GM21367 (cell line): Measurements from ENCODE around the gene CCSER1.
A peak's percentile ranks its signal among the peaks of the same experiment; 100 is the strongest.
"Not testable (repeated sequence)": the region's sequence is repeated elsewhere in the genome, so short reads cannot be mapped to it uniquely, and the experiment has no call there.

Source experiments
- ATAC-seq: cut with Tn5 transposase; IDR thresholded peaks from one replicate; pipeline ENCODE4 v1.9.1; 2021; ENCODE audit not compliant: unreplicated experiment

Gene CCSER1

DNA sequence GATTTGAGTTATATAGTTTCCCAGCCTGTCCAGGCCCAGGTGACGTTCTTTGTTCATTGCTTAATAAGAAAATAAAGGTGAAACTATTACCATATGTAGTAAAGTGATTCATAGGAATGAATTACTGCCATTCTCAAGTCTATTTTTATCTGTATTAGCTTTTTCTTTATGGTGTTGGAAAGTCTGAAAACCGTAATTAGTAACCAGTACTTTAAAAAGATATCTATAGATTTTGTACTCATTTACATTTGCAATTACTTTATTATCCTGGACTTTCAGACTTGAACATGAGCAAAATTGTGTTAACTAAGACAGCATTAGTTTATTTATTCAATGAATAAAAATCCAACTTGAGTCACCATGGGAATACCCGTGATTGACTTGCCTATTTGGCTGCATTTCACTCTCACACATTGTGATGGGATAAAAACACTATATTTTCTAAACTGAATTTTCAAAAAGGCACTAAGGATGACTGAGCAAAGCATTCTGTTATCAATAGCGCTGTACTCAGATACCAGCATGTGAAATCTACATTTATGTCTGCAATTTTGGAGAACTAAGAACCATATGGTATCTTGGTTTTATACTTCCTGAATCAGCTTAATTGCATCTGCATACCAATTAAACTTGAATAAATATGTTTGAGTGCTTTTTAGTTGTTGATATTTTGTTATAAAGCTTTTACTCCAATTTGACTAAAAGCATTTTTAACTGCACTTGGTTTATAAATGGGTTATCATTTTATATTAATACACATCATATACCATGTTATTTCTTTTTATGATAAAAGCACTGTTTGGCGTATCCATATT lies 154.6 kb downstream of the CCSER1 start:
- no peak for ATAC-seq

GRCh38 chr4:90290345-90290744 lies 163.2 kb downstream of the CCSER1 start:
- ATAC-seq = no peak

GRCh38 chr4:90292438-90292837 lies 165.2 kb downstream of the CCSER1 start:
- ATAC-seq = no peak

DNA sequence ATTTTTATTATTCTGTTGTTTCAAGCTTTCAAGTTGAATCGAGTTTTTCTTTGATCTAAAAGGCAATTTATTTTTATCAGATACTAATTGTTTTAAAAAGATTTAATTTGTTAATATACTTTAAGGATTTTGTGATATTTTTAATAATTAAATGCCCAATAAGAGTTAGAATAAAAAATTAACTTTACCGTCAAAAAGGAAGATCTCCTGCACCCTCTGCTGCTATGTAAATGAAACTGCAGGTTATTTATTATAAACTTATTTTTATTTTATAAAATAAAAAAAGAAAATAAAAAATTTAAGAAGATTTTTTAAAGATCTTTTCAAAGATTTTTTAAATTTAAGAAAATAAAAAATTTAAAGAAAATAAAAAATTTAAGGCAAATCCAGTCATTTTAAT lies 166.1 kb downstream of the CCSER1 start:
- no peak for ATAC-seq

- no peak for ATAC-seq
Measured at GRCh38 chr4:90299373-90299772, 172.2 kb downstream of the CCSER1 start.

GRCh38 chr4:90306810-90307209 lies 179.6 kb downstream of the CCSER1 start:
- no peak for ATAC-seq

- ATAC-seq = not testable (repeated sequence)
Measured at GRCh38 chr4:90317140-90317539, 189.9 kb downstream of the CCSER1 start.

DNA sequence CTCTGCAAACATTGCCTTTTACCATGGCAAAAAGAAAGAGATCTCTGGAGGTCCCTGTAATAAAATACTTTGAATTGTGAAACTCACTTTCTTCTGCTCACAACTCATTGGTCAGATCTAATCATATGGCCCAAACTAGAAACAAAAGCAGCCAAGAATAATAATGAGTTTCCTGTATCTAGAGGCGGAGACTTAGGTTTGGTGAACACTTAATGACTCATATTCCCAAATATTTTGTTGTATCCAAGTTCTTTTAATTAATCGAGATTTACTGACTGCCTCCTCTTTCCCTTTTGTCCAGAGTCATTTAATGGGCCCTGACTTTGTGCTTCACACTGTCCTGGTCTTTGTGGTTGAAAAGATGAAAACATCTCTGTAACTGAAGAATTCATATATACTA lies 190.6 kb downstream of the CCSER1 start:
- ATAC-seq = no peak

- ATAC-seq = no peak
Measured at GRCh38 chr4:90318193-90318592, 191.0 kb downstream of the CCSER1 start.

DNA sequence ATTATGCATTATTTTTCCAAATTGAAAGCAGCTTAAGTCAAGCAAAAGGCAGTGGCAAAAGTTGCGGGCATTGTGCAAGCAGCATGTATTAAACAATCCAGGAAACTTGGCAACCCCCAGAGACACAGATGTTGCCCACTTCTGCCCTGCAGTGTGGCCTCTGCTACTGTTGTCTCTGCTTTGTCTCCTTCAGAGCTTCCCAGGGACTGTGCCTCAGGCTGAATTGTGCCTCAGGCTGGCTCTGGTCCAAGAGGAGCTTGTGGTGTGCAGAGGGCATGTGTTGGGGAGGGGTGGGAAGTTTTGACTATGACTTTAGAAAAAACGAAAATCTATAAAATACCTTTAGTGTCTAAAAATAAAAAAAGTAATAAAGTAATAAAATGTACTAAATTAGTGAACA lies 201.4 kb downstream of the CCSER1 start:
- ATAC-seq = no peak

DNA sequence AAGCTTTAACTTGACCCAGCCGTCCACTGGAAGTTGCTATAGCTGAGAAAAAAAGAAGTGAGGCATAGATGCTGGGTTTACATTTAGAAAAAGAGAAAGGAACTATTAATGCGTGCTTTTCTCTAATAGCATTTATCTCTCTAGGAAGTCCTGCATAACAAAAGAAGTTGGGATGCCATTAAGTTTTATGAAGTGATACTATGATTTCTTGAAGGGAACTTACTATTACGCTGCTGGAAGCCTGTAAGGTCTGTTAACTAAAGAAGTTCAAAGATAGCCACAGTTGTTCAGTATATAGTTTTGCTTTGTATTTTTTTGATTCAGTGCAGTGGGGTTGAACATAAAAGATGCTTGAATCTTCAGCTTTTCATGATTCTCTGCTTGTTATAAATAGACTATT lies 203.4 kb downstream of the CCSER1 start:
- no peak for ATAC-seq

DNA sequence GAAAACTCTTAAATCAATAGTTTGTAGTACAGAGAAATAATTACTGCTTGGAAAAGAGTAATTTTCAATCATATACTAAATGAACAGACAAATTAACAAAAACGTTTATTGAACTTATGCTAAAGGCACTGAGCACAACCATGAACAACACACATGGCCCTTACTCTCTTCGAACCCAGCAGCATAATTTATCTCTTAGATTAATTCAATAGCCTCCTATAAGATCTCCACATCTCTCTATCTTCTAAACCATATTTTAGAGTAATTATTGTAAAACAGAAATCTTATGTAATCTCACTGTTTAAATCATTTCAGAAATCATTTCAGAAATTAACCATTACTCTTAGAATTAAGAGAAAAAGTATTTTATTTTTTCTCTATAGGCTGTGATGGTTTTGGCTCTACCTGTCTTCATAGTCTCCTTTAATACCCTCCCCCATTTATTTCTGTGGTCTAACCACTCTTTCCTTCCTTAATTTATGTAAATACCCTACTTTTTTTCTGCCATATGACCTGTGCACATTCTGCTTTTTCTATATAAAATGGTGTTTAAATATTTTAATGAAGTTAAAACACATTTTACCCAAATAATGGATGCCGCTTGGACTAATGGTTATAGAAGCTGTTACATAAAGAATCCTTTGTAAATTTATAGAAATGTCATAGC lies 218.5 kb downstream of the CCSER1 start:
- no peak for ATAC-seq

DNA sequence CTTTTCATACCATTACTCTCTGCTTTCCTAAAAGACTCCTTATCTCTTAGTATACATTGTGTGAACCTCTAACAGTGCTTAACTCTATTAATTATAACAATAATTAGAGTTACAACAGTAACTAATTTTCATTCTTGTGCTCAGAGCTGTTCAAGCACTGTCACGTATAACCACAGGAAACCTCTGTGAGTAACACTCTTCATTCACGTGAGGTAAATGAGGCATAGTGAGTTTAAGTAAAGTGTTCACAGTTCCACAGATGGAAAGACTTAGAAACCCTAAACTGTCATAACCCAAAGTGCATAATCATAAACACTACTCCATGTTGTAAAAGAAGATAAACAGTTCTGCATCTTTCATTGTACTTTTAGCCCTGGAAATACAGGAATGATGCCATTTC lies 222.4 kb downstream of the CCSER1 start:
- ATAC-seq = no peak

DNA sequence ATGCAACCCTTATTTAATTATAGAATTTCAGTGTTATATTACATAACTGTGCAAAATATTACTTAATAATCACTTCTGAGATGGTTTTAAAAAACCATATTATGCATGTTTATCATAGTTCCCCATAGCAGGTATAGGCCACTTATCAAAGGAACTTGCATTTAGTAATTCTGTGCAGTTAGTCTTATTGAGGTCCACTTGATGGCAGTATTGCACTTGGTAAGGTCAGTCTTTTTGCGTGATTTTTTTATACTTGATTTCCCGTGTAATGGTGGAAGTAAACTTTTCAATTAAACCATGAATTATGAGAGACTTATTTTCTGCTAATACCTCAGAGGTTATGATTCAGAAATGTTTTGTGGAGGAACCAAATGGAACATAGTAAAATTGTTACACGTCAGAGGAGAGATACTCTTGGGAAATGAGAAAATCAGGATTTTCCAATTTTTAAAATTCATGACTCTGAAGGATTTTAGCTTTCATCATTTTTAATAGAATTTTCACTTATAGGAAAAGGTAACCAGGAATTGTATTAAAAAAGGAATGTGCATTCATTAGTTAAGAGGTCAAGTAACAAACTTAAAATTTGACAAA lies 230.0 kb downstream of the CCSER1 start:
- peak; percentile 62 for ATAC-seq

- ATAC-seq = no peak
Measured at GRCh38 chr4:90375081-90375480, 247.9 kb downstream of the CCSER1 start.

DNA sequence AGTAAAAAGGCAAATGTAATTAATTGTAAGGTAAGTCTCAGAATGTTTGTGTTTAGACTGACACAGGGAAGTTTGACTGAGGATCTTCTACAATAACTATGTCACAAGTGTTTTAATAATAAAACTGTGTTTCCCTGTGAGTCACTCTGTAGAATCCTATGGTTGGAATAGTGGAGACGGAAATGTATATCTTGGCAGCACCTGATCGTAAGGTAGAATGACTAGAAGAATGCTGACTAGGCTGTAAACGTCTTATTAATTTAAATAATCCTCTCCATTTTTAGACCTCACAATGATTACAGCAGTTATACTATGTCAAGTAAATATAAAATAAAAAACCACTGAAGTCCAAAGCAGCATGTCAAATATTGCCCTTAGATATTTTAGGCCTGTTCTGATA lies 266.0 kb downstream of the CCSER1 start:
- no peak for ATAC-seq

GRCh38 chr4:90403781-90404180 lies 276.6 kb downstream of the CCSER1 start:
- no peak for ATAC-seq

GRCh38 chr4:90407897-90408296 lies 280.7 kb downstream of the CCSER1 start:
- not testable (repeated sequence) for ATAC-seq

DNA sequence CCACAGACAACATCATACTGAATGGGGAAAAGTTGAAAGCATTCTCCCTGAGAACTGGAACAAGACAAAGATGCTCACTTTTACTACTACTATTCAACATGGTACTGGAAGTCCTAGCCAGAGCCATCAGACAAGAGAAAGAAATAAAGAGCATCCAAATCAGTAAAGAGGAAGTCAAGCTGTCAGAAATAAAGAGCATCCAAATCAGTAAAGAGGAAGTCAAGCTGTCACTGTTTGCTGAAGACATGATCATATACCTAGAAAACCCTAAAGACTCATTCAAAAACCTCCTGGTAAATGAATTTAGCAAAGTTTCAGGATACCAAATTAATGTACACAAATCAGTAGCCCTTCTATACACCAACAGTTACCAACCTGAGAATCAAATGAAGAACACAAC lies 285.6 kb downstream of the CCSER1 start:
- ATAC-seq = not testable (repeated sequence)

DNA sequence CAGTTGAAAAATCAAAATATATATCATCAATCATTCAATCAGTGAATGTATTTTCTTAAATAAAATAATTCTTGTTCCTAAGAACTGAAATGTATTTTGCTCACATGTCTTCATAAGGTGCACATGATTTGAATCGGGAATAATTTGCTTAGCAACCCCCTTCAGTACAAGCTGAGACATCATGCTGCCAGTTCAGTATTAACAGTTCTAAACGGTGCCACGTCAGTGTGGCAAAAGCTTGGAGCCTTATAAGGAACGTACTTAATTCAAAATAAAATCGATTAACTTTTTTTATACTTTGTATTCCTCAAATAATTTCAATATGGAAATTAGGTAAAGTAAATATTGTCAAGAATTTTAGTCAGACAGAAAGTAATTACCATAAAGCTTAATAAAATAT lies 287.9 kb downstream of the CCSER1 start:
- no peak for ATAC-seq

GRCh38 chr4:90419124-90419711 lies 292.0 kb downstream of the CCSER1 start:
- peak; percentile 89 for ATAC-seq

DNA sequence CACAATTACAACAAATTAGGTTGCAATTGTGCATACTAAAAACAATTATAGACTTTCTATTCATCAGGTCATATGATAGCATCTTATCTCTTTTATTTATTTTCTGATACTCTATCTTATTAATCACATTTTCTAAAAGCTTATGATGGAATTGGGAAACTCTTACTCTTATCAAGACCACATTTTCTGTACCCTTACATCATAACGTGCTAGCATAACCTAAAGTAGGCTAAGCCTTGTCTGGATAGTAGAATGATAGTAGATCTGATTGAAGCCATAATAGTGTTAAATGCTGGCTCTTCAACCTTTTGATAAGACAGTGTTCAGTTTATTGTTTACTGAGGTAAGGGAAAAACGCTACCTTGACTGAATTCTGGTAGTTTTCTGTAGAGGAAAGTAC lies 294.0 kb downstream of the CCSER1 start:
- ATAC-seq = no peak
